ENCODE measurements around the gene ZNF653. TPM values are rescaled to one million over a fixed set of nuclear protein-coding genes. Genes with fewer than 3 reads are reported as not detected.

The ZNF653 gene
- polyA plus RNA-seq, 1 of the 3 experiments (the other 2 are of a cell fraction): 14.7 TPM

DNA sequence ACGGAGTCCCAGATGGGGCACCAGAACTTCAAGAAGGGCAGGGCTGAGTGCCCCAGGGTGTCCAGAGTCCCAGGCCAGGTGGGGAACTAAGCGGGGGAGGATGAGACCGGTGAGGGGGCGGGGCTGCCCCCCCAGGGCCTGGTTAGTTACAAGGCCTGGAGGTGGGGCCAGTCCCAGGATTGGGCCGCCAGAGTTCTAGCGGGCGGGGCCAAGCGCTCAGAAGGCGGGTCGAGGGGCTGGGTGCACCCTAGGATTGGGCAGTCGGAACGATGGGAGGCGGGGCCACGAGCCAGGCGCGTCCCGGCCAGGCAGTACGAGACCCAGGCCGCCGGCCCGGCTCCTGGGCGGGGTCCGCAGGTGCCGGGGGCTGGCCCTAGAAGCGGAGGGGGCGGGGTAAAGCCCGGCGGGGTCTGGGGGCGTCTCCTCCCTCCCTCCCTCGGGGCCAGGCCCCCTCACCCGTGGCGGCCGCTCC lies 571 bp downstream of the ZNF653 start:
- Histone ChIP-seq H3K27ac (ENCODE audit: low read depth in 2 of 2, low read length in 1 of 2) (peak overlapping the region; percentile 84 to 89), H3K79me2 (ENCODE audit: insufficient read depth) (peaks cover 22% of the 10 kb centered on the region; the same call in 1 of the 2 replicates), H4K20me1 (ENCODE audit: insufficient read depth) (no peaks in the 10 kb centered on the region), H3K9ac (peak overlapping the region; percentile 96), H3F3A (replicated peaks; ENCODE audit: insufficient read depth) (peaks cover 7% of the 10 kb centered on the region), H3K9me3 (no peaks in the 10 kb centered on the region), H3K36me3 (replicated peaks in 1 of 2; ENCODE audit: control insufficient read depth in 1 of 2, insufficient read depth in 2 of 2, low read length in 1 of 2) (no peaks in the 10 kb centered on the region), H3K9me2 (no peaks in the 10 kb centered on the region), H3K27me3 (ENCODE audit: insufficient read depth) (no peaks in the 10 kb centered on the region), H3K4me3 (ENCODE audit: low read depth in 2 of 2, low read length in 1 of 2) (peak overlapping the region; percentile 64 to 78), H2AFZ (ENCODE audit: low read depth) (peak overlapping the region; percentile 86), H3K4me1 (ENCODE audit: control insufficient read depth in 1 of 2, insufficient read depth in 2 of 2, low read depth in 1 of 2, low read length in 1 of 2) (peaks cover 9 to 12% of the 10 kb centered on the region in 2 experiments; a peak in 2 of 4 replicates), H3K4me2 (peak overlapping the region; percentile 88)
- ChIA-PET POLR2A (interaction anchor here (0.6 to 1.2 kb wide), 4 partner anchors 14 to 54 kb away, joined by 3 read pairs; partner anchors contain the start of genes ECSIT, ELAVL3 and ELOF1), CTCF (interaction anchor here (1.2 to 2.1 kb wide), 2 partner anchors 9 to 23 kb away, joined by 4 to 8 read pairs; no protein-coding TSS in a partner anchor)
- 2% methylated on average over 3 of the region's 33 CpGs for WGBS (ENCODE audit: low lambda C conversion rate)
- TF ChIP-seq CHD2 (IDR thresholded peaks at IDR 0.05; ENCODE audit: low read length, partially characterized antibody): no peak
- no peak for TF ChIP-seq RFX5 (IDR thresholded peaks at IDR 0.05; ENCODE audit: low read length)
- TF ChIP-seq NFIC (IDR thresholded peaks at IDR 0.05; ENCODE audit: borderline replicate concordance): no peak
- no peak for TF ChIP-seq MEF2A (IDR thresholded peaks at IDR 0.05; ENCODE audit: borderline replicate concordance, low read depth)
- DNase-seq: peak; percentile 98

DNA sequence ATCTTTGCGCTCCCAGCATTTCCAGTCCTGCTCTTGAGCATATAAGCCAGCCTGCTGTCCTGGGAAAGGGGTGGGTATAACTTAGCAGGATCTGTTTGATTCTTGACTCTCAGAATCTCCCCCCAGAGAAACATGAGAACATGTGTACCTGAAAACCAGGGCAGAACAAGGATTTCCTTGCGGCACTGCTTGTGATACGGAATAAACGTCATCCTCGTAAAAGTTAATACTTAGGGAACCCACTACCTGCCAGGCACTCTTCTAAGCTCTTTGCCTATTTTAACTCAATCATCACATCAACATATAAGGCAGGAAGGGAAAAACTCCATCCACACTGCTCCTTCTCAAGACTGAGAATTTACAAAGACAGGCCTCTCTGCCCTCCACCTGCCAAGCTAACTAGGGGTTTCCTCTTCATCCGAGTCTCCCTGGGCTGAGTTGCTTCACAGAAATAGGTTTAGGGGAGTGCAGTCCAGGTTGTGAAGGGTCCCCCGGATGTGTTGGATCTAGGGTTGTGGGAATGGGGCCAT lies 1.1 kb downstream of the ZNF653 start:
- Histone ChIP-seq H4K20me1 (ENCODE audit: insufficient read depth) (no peaks in the 10 kb centered on the region), H3K79me2 (ENCODE audit: insufficient read depth) (peaks cover 22% of the 10 kb centered on the region; the same call in 1 of the 2 replicates), H3K4me2 (peak overlapping the region; percentile 88), H3K9me2 (no peaks in the 10 kb centered on the region), H3K9me3 (no peaks in the 10 kb centered on the region), H3K9ac (peak overlapping the region; percentile 96), H2AFZ (ENCODE audit: low read depth) (peak overlapping the region; percentile 86), H3K4me1 (ENCODE audit: control insufficient read depth in 1 of 2, insufficient read depth in 2 of 2, low read depth in 1 of 2, low read length in 1 of 2) (peaks cover 9 to 14% of the 10 kb centered on the region in 2 experiments; a peak in 2 of 4 replicates), H3K27ac (ENCODE audit: low read depth in 2 of 2, low read length in 1 of 2) (peak overlapping the region; percentile 55 to 84; a peak in 3 of 4 replicates), H3K36me3 (replicated peaks in 1 of 2; ENCODE audit: control insufficient read depth in 1 of 2, insufficient read depth in 2 of 2, low read length in 1 of 2) (no peaks in the 10 kb centered on the region), H3K4me3 (ENCODE audit: low read depth in 2 of 2, low read length in 1 of 2) (peak overlapping the region; percentile 64 to 78), H3F3A (replicated peaks; ENCODE audit: insufficient read depth) (peaks cover 7% of the 10 kb centered on the region), H3K27me3 (ENCODE audit: insufficient read depth) (no peaks in the 10 kb centered on the region)
- 69% methylated on average over 7 of the region's 7 CpGs for WGBS (ENCODE audit: low lambda C conversion rate)
- TF ChIP-seq, protein P1, sequence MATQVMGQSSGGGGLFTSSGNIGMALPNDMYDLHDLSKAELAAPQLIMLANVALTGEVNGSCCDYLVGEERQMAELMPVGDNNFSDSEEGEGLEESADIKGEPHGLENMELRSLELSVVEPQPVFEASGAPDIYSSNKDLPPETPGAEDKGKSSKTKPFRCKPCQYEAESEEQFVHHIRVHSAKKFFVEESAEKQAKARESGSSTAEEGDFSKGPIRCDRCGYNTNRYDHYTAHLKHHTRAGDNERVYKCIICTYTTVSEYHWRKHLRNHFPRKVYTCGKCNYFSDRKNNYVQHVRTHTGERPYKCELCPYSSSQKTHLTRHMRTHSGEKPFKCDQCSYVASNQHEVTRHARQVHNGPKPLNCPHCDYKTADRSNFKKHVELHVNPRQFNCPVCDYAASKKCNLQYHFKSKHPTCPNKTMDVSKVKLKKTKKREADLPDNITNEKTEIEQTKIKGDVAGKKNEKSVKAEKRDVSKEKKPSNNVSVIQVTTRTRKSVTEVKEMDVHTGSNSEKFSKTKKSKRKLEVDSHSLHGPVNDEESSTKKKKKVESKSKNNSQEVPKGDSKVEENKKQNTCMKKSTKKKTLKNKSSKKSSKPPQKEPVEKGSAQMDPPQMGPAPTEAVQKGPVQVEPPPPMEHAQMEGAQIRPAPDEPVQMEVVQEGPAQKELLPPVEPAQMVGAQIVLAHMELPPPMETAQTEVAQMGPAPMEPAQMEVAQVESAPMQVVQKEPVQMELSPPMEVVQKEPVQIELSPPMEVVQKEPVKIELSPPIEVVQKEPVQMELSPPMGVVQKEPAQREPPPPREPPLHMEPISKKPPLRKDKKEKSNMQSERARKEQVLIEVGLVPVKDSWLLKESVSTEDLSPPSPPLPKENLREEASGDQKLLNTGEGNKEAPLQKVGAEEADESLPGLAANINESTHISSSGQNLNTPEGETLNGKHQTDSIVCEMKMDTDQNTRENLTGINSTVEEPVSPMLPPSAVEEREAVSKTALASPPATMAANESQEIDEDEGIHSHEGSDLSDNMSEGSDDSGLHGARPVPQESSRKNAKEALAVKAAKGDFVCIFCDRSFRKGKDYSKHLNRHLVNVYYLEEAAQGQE (IDR thresholded peaks at IDR 0.05; ENCODE audit: low read depth, low read length): no peak
- no peak for TF ChIP-seq RFX5 (IDR thresholded peaks at IDR 0.05; ENCODE audit: low read length)
- ChIA-PET POLR2A (interaction anchor here (1.2 kb wide), 2 partner anchors 25 to 55 kb away, joined by 3 read pairs; partner anchors contain the start of genes ECSIT and ELOF1), CTCF (no interaction called here)
- DNase-seq: no peak
